ENCODE data around the gene GLB1L. TPM values are rescaled to one million over a fixed set of nuclear protein-coding genes. Genes with fewer than 3 reads are reported as not detected.

The GLB1L gene
- total and polyA plus RNA-seq, 3 donors from 2014 or later, result 70.9 to 224 (median 109) TPM

DNA sequence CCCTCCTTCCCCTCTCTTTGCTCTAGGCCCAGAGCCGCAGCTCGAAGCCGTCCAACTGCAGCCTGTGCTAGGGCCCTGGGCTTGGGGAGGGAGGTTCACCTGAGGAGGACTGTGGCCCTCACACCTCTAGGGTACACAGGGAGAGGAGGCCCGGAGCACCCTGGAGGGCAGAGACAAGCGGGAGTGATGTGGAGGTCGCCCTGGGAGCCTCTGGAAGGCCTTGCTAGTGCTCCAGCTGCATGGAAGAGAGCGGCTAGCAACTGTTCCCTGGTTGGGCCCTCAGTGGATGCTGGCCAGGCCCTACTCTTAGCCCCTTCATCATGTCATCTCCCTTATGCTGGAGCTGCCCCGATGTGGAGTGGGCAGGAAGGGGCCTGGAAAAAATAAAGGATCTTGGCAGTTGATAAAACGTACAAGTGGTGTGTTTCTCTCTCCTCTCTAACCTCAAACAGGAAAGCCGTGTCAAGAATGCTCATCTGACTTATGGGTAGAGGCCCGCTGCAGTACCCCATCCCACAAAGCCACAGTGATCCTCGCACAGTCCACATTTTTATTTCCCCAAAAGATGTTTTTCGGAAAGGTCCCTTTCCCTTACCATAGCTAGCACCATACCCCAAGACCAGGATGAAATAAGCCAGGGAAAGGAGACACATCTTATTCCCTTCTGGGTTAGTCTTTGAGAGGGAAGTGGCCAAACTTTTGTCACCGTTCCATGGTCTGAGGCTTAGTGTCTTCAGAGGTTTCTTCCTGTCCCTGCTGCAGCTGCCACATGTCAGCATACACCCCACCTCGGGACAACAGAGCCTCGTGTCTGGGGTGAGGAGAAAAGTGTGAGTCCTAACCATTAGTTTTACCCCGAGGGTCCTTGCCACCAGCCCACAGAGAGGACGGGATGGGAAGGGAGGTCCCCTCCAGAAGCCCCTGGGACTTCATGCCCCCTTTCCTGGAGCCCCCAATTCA is 35.7 kb downstream of the GLB1L start:
- H3K27ac ChIP-seq, result no peak overlapping the region
- WGBS, 2 donors, result 83 to 89% methylated on average over 15 to 18 of the region's 18 CpGs
- intact Hi-C loops (cut with DNase I; ENCODE audit: low total_unique reads), result no loop called here

DNA sequence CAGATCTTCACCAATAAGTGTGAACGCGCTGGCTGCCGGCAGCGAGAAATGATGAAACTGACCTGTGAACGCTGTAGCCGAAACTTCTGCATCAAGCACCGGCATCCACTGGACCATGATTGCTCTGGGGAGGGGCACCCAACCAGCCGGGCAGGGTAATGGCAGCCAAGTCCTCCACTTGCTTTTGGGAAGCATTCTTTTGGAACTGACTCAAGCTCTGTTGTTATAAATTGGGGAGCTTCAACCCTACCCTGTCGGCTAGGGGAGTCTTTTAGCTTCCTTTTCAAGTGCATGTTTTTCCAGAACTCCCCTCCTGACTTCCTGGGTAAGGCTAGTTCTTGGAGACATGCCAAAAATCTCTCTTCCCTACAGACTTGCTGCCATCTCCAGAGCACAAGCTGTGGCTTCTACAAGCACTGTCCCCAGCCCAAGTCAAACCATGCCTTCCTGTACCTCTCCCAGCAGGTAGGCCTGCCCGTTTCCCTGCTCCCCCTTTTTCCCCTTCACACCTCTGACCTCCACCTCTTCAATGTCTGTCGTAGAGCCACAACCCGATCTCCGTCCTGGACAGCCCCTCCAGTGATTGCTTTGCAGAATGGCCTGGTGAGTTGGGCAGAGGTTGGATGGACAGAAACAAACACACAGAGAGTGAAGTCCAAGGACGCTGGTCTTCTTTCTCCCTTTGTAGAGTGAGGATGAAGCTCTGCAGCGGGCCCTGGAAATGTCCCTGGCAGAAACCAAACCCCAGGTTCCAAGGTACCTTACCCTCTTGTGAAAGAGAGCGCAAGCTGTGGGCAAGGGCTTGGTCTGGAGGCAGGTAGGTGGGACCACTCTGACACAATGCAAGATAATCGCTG is 37.1 kb downstream of the GLB1L start:
- H3K9me3 ChIP-seq, result no peaks in the 10 kb centered on the region
- WGBS, 2 donors, result 51 to 62% methylated on average over 17 of the region's 17 CpGs
- H3K27ac ChIP-seq, result peak overlapping the region; percentile 97
- no peaks in the 10 kb centered on the region for H3K27me3 ChIP-seq
- no peak for TF ChIP-seq CTCF (IDR thresholded peaks at IDR 0.05)
- TF ChIP-seq POLR2A (IDR thresholded peaks at IDR 0.05), result no peak
- no peaks in the 10 kb centered on the region for H3K36me3 ChIP-seq (ENCODE audit: low read depth, missing control alignments)
- no peak overlapping the region for H3K4me3 ChIP-seq
- no peak for DNase-seq
- H3K4me1 ChIP-seq, result peaks cover 18% of the 10 kb centered on the region
- intact Hi-C loops (cut with DNase I; ENCODE audit: low total_unique reads), result no loop called here

More for the DNA sequence above, 35.7 kb downstream of the GLB1L start:
- no peak overlapping the region for H3K4me3 ChIP-seq
- TF ChIP-seq POLR2A (IDR thresholded peaks at IDR 0.05) (no peak), CTCF (IDR thresholded peaks at IDR 0.05) (no peak)
- H3K4me1 ChIP-seq, result peaks cover 18% of the 10 kb centered on the region
- H3K36me3 ChIP-seq (ENCODE audit: low read depth, missing control alignments), result no peaks in the 10 kb centered on the region
- no peaks in the 10 kb centered on the region for H3K27me3 ChIP-seq
- DNase-seq, result peak; percentile 10
- H3K9me3 ChIP-seq, result no peaks in the 10 kb centered on the region

DNA sequence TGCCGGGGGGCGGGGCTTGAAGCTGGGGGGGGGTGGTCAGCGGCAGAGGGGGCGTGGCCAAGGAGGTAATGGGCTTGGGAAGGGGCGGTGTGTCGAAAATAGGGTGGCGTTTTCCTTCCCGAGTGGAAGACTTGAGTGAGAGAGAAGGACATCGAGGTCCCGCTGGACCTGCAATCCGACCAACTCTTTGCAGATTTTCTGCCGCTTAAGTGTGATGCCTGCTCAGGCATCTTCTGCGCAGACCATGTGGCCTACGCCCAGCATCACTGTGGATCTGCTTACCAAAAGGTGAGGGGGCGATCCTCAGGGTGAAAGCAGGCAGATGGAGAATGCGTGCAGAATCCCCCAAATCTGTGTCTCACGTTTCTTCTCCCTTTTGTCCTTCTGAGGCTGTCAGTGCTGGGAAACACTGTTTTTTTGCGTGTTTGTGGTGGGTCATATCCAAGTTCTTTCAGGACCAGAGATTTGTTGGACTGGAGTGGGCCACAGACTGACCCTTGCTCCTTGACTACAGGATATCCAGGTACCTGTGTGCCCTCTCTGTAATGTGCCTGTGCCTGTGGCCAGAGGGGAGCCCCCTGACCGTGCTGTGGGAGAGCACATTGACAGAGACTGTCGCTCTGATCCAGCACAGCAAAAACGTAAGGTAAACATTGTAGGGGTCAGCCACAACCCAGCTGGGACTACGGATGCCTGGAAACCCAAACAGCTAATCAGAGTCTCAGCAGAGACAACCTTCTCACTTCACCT is 37.9 kb downstream of the GLB1L start:
- intact Hi-C loops (cut with DNase I; ENCODE audit: low total_unique reads), result no loop called here

More for the DNA sequence above, 37.9 kb downstream of the GLB1L start:
- DNase-seq, result no peak
- Histone ChIP-seq H3K4me3 (peak overlapping the region; percentile 69 to 80), H3K9me3 (no peaks in the 10 kb centered on the region), H3K4me1 (peaks cover 18% of the 10 kb centered on the region), H3K27ac (peak overlapping the region; percentile 97), H3K36me3 (ENCODE audit: low read depth, missing control alignments) (no peaks in the 10 kb centered on the region), H3K27me3 (no peaks in the 10 kb centered on the region)
- TF ChIP-seq CTCF (IDR thresholded peaks at IDR 0.05) (no peak), POLR2A (IDR thresholded peaks at IDR 0.05) (no peak)
- 5 to 10% methylated on average over 19 to 22 of the region's 22 CpGs for WGBS, 2 donors

Data from testis (tissue), 3 donors.